ENCODE results near the gene SLC12A4. TPM values are rescaled to one million over a fixed set of nuclear protein-coding genes. Genes with fewer than 3 reads are reported as not detected.

The SLC12A4 gene
- total RNA-seq, 2 experiments from 2014 or later, result 15.1 to 17.7 TPM

DNA sequence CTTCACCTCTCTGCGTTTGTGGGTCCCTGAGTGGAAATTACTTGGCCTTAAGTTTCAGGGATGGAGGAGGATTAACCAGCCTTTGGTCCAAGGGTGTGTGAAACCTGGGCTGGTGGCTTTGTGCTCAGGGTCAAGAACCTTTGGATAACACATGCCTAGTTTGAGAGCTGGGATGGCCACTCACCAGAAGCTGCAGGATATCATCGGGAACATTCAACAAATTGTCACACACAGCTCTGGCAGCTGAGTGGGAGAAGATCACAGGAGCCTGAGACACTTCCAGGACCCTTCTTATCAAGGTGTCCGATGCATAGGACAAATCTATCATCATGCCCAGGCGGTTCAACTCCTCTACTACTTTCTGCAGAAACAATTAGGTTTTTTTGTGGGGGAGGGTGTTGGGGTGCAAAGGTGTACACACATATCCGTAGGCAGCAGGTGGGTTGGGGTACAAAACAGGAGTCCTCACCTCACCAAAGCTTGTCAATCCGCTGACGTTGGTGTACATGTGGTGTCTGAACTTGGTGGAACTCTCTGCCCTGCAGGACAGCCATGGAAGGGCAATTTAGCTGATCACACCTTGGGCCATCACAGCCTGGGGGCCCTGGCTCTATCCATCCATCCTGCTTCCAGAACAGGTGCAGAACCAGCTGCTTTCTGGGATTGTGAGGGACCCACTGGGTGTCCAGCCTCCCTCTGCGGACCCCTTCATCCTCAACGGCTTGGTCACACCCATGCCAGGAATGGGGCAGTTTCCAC, 9.2 kb upstream of the SLC12A4 start:
- CTCF ChIA-PET, result no interaction called here
- Mint-ChIP-seq H3K27ac (no peak overlapping the region), H3K36me3 (ENCODE audit: low read depth) (no peaks in the 10 kb centered on the region), H3K4me1 (ENCODE audit: low read depth) (peaks cover 1% of the 10 kb centered on the region), H3K27me3 (no peaks in the 10 kb centered on the region), H3K4me3 (no peak overlapping the region), H3K9me3 (no peaks in the 10 kb centered on the region)
- no peaks in the 10 kb centered on the region for H3K4me1 ChIP-seq (ENCODE audit: insufficient read depth, low read length)
- peak in 1 of 14 experiments; percentile 3 for DNase-seq
- H3K27ac ChIP-seq (ENCODE audit: low read depth in 1 of 2, low read length in 2 of 2), result no peak overlapping the region
- intact Hi-C loops (cut with DNase I, micrococcal nuclease), result no loop called here
- no peak for ATAC-seq (ENCODE audit: poor library complexity)
- no peaks in the 10 kb centered on the region for H3K27me3 ChIP-seq (ENCODE audit: control insufficient read depth in 1 of 2, insufficient read depth in 2 of 2, low read length in 2 of 2)
- POLR2A ChIA-PET, result no interaction called here
- H3K9me3 ChIP-seq (ENCODE audit: control insufficient read depth in 1 of 2, insufficient read depth in 1 of 2, low read length in 2 of 2), result no peaks in the 10 kb centered on the region
- no peak for TF ChIP-seq CTCF (IDR thresholded peaks at IDR 0.05)
- no peak overlapping the region for H3K4me3 ChIP-seq (ENCODE audit: low read length)
- no peaks in the 10 kb centered on the region for H3K36me3 ChIP-seq (ENCODE audit: insufficient read depth, low read length)

DNA sequence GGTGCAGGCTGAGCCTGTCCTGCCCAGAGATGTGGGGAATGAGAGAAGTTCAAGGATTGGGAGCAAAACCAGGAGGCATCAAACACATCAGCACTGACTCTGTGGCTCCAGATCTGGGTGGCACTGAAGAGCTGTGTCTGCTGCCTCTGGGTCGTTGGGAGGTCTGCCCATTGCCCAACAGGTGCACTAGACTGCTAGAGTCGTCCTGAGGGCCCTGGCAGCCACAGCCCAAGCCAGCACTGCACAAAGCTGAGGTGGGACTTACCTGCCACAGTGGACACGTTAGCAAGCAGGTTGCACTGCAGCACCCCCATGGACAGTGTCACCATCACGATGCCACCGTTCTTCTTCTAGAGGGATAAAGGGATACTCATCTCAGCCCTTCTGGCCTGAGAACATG, 8.6 kb upstream of the SLC12A4 start:
- no peaks in the 10 kb centered on the region for H3K9me3 Mint-ChIP-seq
- CTCF ChIA-PET, result no interaction called here
- H3K36me3 Mint-ChIP-seq (ENCODE audit: low read depth), result no peaks in the 10 kb centered on the region

DNA sequence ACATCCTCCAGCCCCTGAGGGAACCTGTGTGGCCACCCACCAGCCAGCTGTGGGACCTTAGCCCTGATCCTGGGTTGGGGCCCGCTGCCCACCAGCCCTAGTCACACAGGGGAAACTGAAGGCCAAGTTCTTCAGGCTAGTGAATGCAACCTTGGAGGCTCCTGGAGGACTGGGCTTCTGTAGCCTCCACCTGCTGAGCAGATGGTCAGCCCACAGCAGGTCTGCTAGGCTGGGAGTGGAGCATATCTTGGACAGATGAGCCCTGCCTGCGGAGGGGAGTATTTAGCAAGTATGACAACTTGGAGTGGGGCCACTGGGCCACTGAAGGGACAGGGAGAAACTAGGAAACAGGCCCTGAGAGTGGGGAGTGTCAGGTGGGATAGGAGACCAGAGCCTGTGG, 7.8 kb upstream of the SLC12A4 start:
- no peak for DNase-seq
- Mint-ChIP-seq H3K4me1 (ENCODE audit: low read depth) (no peaks in the 10 kb centered on the region), H3K9me3 (no peaks in the 10 kb centered on the region), H3K27me3 (no peaks in the 10 kb centered on the region), H3K4me3 (no peak overlapping the region), H3K27ac (no peak overlapping the region), H3K36me3 (ENCODE audit: low read depth) (no peaks in the 10 kb centered on the region)
- no peak for ATAC-seq (ENCODE audit: poor library complexity)
- ChIA-PET CTCF (no interaction called here), POLR2A (interaction anchor here (0.6 kb wide), 1 partner anchor 10 kb away, joined by 4 read pairs; no protein-coding TSS in a partner anchor)
- no peak for TF ChIP-seq CTCF (IDR thresholded peaks at IDR 0.05)
- Histone ChIP-seq H3K4me1 (ENCODE audit: insufficient read depth, low read length) (no peaks in the 10 kb centered on the region), H3K27ac (ENCODE audit: low read depth in 1 of 2, low read length in 2 of 2) (no peak overlapping the region), H3K36me3 (ENCODE audit: insufficient read depth, low read length) (no peaks in the 10 kb centered on the region), H3K9me3 (ENCODE audit: control insufficient read depth in 1 of 2, insufficient read depth in 1 of 2, low read length in 2 of 2) (no peaks in the 10 kb centered on the region), H3K4me3 (ENCODE audit: low read length) (no peak overlapping the region), H3K27me3 (ENCODE audit: control insufficient read depth in 1 of 2, insufficient read depth in 2 of 2, low read length in 2 of 2) (no peaks in the 10 kb centered on the region)
- intact Hi-C loops (cut with DNase I, micrococcal nuclease), result no loop called here

More for the DNA sequence above, 8.6 kb upstream of the SLC12A4 start:
- H3K27ac ChIP-seq (ENCODE audit: low read depth in 1 of 2, low read length in 2 of 2), result no peak overlapping the region
- no peaks in the 10 kb centered on the region for H3K4me1 Mint-ChIP-seq (ENCODE audit: low read depth)
- H3K4me1 ChIP-seq (ENCODE audit: insufficient read depth, low read length), result no peaks in the 10 kb centered on the region
- no peaks in the 10 kb centered on the region for H3K27me3 ChIP-seq (ENCODE audit: control insufficient read depth in 1 of 2, insufficient read depth in 2 of 2, low read length in 2 of 2)
- intact Hi-C loops (cut with DNase I, micrococcal nuclease), result no loop called here
- POLR2A ChIA-PET, result no interaction called here
- no peak overlapping the region for H3K4me3 Mint-ChIP-seq
- H3K9me3 ChIP-seq (ENCODE audit: control insufficient read depth in 1 of 2, insufficient read depth in 1 of 2, low read length in 2 of 2), result no peaks in the 10 kb centered on the region
- TF ChIP-seq CTCF (IDR thresholded peaks at IDR 0.05), result no peak
- H3K36me3 ChIP-seq (ENCODE audit: insufficient read depth, low read length), result no peaks in the 10 kb centered on the region
- H3K27me3 Mint-ChIP-seq, result no peaks in the 10 kb centered on the region
- no peak overlapping the region for H3K4me3 ChIP-seq (ENCODE audit: low read length)
- ATAC-seq (ENCODE audit: poor library complexity) (no peak), DNase-seq (no peak)
- H3K27ac Mint-ChIP-seq, result no peak overlapping the region
